GM19397 (cell line): ENCODE measurements around the gene FIG4.
"Not testable (repeated sequence)": the region's sequence is repeated elsewhere in the genome, so short reads cannot be mapped to it uniquely, and the experiment has no call there.

Experiments used
- ATAC-seq: cut with Tn5 transposase; IDR thresholded peaks from one replicate; pipeline ENCODE4 v1.9.1; 2021; ENCODE audit warnings: mild to moderate bottlenecking, moderate library complexity; ENCODE audit not compliant: unreplicated experiment

FIG4 gene

DNA sequence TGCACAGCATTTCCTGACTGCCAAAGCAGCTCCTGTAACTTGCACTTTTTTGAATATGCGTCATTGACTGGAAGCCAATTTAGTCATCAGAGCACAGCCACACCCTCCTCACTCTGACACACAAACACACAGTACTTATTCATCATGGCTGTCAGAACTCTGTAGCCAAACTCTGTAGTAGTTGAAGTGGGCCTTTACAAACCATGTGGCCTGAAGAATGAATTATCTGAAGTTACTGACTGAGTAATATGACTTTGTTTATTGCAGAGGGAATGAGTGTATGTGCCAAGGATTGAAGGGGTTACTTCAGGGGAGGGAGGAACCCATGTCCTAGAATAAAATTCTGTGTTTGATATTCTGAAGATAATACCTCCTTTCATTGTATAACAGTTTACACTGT, 102.7 kb downstream of the FIG4 start:
- ATAC-seq = no peak

DNA sequence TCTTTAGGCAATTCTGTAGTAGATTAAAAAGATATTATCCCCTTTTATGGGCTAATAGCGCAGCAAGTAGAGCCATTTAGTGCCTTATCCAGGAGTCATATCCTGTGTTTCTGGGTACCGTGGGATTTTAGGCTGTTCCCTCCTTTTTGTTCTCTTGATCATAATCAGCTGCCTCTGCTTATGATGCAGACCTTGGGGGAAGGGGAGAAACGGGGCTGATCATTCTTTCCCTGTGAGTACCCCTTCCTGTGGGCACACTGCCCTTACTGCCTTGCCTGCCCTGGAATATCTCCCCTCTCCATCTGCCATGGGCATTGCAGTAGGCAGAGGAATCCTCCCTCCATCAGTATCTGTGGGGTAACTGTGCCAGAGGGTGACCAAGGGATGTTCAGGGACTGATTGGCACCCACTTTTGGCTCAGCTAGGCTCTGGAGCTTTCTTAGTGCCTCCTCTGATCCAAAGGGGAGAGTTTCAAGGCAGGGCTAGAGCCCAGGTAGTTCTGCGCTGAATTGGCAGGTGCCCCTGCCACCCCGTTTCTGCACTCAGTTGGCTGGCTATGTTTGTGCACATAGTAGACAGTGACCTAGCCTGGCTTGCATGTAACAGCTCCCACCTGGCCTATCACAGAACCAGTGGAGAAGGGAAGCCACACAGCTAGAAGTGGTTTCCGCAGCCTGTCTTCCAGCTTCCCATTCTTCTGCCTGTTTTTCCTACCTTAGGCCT, 103.3 kb downstream of the FIG4 start:
- no peak for ATAC-seq

DNA sequence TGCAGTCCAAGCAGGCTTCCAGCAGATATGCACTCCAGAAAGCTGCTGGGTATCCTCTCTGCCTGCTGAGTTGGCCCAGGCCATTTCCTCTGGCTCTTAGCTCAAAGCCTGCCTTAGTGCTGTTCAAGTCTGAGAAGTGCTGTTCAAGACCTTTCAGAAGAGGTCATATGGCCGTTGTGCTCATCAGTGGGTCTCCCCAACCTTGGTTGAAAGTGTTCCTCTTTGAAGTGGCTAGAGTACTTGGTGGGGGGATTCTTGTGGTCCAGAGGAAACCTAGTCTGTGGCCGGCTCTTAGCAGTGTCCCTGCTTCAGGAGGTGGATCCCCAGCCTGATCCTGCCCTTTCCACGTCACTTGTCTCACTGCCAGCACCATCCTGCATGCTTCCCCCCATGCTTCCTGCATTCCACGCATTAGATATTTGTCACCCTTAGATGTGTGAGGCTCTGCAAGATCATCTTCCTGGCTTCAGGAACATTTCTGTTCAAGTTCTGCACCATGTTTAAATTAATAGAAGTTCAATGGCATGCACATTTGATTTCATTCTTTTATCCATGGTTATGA, 105.0 kb downstream of the FIG4 start:
- ATAC-seq = no peak

DNA sequence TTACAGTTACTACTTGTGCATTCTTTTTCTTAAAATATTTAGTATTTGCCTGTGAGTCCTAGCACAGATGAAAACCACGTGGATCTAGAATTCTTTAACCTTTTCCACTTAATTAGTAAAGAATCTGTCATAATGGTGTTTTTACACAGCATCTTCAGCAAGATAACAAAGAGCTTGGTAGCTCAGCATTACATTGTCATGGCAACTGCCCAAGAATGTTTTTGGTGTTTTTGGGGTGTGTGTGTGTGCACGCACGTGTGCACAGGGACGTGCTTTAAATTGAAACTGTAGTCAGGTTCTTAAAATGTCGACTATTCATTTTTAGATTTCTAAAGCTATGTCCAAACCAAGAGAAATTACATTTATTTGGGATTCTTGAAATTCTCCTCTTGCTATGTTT, 108.0 kb downstream of the FIG4 start:
- no peak for ATAC-seq

DNA sequence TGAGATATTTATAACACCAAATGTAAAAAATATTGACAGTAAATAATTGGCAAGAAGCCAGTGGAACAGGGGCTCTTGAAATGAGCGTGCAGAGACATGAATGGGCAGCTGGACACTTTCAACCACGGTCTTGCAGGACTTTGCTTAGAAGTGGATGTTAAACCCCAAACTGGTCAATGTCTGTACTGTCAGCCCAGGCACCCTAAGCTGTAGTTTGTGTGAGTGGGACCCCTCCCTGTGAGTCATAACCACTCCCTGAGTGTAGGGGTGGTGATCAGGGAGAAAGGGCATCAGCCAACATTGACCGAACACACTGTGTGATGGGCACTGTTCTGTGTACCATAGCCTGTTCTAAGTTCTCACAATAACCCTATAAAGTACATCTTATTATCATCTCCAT, 108.6 kb downstream of the FIG4 start:
- no peak for ATAC-seq

DNA sequence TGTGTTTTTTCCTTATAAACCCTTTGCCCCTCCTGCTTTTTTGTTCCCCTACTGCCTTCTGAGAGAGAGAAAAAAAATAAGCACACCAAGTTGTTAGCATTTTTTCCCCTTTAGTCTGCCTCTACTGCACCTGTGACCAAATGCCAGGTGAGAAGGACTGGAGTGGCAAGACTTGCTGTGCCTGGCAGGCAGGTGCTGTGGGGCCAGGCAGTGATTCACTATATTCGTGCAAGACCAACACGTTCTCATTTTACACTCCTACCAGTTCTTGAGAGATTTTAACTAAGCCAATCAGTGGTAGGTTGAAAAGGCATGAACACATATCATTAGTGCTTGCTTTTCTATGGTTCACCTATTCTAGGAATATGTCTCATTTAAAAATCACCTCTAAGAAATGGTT, 109.7 kb downstream of the FIG4 start:
- no peak for ATAC-seq

DNA sequence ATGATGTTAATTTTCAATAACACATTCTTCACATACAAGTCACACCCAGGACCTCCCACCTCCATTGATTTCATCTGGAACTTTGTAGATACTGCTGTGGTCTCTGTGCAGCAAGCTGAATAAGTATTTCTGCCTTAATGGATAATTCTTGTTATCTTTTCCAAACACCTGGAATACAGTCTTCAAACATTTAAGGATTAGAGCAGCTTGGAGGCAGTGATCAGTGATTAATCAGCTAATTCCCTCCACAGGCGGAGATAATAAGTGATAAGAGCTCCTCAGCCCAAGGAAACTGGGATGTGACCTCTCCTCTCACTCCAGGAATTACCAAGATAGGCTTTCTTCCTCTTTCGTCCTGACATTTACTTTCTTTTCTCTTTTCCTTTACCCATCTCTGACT, 110.7 kb downstream of the FIG4 start:
- no peak for ATAC-seq

DNA sequence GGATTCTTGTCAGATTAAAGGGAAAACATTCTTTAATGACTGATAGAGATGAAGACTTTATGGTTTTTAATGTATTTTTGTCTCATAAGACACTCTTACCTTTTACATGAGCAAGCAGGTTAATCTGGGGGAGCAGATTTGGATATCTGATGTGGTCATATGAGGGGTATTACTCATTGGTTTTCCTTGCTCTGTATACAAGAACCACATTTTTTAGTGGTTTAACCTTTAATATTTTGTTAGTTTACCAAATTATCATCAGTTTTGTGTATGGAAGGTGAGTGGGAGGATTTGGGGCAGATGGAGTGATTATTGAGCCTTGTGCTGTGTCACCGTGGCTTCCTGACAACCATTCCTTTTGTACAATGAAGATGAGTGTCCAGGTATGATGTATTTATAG, 112.9 kb downstream of the FIG4 start:
- ATAC-seq = no peak

DNA sequence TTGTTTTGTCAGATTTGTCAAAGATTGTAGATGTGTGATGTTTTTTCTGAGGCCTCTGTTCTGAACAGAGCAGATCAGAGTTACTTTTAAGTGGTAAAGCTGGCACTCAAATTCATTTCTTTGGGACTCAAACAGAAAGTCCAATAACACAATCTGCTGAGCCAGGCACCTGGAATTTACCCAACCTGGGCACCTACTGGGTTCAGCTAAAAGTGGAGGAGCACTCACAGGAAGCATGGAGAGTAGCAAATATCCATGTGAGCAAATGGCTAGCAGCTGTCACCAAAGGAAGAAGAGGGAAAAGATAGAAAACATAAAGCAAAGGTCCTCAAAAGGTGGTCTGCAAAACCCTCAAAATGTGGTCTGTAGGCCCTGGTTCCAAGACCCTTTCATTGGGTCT, 116.8 kb downstream of the FIG4 start:
- no peak for ATAC-seq

DNA sequence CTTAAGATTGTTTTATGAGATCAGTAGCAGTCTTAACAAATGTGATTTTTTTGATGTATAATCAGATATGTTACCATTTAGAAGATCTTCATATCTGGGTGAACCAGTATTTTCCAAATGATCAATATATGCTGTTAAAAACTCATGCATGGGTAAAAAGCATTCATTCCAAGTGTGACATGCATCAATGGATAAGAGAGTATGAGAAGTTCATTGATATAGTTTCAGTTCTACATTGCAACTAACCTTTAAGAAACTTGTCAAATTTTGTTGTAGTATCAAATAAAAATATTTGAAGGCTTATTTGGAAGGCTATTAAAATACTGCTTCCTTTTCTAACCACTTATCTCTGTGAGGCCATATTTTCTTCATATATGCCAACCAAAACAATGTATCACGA, 117.7 kb downstream of the FIG4 start:
- no peak for ATAC-seq

DNA sequence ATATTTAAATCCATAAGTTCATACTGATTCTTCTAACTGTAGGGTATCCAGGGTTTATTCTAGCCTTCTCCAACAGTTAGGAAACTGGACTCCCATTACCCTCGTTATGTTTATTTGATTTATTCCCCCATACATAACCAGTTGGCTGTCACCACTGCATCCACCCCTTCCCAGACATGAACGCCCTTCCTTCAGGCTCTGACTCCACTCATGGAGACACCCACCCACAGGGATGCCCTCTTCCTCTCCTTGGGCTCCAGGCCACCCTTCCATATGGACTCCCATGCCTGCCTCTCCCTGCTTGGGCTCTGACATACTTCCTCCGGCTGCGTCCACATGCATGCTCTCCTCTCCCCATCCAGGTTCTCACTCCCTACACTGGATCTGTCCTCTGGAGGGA, 124.0 kb downstream of the FIG4 start:
- no peak for ATAC-seq

DNA sequence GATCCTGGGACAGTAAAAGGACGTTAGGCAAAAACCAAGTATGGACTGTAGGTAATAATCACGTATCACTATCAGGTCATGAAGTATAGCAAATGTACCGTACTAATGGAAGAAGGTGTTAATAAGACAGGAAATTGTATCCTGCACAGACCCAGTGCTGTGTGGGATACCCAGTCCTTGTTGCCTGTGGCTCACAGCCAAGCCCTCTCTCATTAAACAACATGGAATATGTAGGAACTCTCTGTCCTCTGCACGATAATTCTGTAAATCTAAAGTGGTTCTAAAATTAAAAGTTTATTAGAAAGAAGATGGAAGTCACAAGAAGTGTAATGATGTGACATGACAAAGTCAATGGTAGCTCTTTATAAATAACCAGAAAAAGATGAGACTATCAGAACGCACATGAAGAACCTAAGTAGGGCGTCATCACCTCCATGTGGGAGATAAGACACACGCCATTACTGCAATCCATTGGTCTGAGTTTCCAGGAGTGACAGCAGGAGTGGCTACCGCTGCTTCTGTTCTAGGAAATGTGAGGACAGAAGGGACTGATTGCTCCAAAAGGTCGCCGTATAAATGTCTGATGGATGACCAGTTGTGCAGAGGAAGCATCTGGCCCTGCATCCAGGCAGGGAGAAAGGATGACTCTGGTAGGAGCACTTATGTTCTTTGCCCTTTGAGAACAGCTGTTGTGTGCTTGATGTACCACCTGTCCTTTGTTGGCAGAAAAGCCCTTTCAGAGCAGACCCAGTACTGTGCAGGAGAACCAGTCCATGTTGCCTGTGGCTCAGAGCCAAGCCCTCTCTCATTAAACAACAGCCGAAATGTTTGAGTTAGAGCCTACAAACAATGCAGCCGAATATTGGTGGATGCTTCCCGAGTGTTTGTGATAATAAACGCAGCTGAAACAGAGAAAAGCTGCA, 125.6 kb downstream of the FIG4 start:
- ATAC-seq = no peak

DNA sequence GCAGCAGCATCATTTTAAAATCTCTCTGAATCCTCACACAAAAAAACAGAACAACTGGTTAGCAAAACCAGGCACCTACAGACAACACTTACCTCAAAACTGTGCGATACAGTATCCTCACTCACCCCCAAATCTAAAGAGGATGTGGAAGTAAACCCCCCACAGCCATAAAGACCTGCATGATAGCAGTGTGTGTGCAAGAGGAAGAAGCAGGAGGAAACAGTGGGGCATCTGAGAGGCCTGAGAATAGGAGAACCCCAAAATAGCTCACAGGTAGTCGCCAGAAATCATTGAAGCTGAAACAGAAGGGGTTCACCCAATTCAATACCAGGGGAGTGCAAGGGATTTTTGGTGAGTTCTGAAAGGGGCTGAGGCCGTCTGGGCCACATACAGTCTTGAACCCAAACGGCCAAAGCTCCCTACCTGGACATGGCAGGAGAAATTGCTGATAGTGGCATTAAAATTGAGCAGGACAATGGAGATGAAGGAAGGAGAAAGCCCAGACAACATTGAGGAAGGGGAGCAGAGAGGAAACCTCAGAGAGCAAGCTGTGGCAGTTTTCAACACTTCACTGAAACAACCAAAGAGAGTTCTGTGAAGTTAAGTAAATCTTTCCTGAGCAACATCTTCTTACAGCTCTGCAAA, 129.7 kb downstream of the FIG4 start:
- ATAC-seq = no peak

DNA sequence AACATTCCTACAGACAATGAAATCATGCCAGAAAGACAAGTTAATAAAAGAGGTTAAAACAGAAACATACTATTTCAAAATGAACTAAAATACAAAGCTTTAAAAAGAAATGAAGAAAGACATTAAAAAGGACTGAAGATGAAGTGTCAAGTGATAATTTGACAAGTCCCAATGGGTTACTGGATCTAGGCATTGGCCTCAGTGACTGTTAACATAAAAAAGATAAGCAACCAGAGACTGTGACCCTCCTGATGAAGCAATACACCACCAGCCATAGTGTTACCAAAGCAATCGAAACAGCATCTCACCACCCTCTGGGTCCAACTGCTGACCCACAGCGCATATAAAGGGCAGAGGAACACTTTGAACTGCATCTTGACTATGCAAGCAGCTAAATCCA, 130.3 kb downstream of the FIG4 start:
- ATAC-seq = no peak

DNA sequence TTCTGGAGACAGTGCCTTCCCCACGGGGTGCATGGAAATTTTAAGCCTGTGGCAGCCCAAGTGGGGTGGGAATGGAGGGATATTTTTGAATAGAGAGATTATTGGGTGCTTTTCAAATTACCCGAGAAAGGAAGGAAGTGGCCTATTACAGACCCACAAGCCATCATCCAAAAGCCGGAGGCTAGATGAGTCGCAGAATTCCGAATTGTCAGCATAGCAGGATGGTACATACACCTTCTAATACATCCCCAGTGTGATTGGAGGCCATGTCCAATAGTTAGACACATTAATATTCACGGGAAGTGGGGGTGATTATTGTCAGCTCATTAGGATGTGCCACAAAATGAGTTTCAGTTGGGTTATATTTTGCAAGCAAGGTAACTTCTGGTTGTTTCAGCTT, 133.0 kb downstream of the FIG4 start:
- no peak for ATAC-seq

DNA sequence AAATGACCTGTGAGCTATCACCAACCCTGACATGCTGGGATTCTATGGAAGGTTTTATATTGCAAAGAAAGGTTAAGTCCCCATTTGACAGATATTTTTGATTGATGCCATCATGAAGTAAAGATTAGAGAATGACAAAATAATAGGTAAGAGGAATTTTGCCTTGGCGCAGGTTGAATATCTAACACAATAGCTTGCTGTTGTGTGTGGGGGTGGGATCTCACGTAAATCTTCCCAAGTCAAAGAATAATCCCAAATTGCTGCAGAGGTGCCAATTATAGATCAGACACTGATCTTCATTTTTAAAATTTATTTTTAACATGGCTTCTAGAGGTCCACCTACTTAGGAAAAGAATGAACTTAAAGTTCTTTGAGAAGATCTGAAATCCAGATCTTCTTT, 135.5 kb downstream of the FIG4 start:
- no peak for ATAC-seq

DNA sequence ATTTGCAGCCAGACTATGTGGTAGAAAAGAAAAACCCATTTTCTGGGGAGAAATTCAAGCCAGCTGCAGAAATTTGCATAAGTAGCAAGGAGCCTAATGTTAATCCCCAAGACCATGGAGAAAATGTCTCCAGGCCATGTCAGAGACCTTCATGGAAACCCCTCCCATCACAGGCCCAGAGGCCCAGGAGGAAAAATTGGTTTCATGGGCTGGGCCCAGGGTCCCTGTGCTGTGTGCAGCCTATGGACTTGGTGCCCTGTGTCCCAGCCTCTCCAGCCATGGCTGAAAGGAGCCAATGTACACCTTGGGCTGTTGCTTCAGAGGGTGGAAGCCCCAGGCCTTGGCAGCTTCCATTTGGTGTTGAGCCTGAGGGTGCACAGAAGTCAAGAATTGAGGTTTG, 140.3 kb downstream of the FIG4 start:
- not testable (repeated sequence) for ATAC-seq

DNA sequence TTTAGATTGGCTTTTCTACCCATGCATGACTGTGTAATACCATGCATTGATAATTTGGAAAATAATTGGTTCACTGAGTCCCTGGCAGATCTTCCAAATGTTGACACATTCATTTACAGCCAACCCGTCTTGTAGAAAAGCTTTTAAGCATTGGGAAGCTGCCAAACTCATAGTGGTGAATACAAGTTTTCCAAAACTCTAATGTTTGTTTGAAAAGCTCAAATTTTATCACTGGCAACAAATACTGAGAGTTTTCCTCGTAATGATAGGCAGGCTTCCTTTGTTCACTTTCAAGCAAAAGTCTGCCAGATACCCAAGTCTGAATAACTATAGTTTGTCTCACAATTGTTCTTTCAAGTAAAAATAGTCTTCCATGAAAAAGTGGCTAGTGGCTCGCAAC, 143.0 kb downstream of the FIG4 start:
- ATAC-seq = no peak

DNA sequence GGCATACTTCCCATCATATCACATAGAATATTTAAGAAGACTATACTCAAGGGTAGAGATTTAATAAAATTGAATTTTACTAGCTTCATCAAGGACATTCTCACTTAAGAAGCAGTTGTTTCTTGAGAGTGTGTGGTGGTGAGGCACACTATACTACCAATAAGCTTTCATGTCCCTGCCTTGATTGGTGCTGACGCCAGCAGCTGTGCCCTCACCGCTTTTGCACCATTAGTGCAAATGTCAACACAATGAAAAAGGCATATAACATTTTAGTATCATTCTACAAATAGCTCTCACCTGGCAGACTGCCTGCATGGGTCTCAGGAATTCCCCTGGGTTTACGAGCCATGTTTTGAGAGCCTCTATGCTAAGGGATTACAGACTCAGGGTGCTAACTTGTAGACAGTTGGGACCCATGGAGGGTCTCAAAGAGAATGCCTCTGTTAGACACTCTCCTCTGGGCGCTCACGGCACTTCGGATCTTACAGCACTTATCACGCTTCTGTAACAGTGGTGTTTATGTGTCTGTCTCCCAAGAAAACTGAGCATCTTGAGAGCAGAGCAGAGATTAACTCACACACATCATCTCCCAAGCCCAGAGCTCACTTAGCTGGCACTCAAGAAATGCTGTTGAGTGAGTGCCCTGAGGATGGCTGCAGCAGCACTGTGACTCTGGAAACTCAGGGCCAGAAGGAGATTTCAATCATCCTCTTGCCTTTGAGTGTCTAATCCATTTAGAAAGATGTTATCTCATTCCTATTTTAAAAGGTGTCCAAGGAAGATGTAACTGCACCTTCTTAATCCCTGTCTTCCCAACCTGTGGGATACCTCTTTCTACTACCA, 143.7 kb downstream of the FIG4 start:
- ATAC-seq = no peak

DNA sequence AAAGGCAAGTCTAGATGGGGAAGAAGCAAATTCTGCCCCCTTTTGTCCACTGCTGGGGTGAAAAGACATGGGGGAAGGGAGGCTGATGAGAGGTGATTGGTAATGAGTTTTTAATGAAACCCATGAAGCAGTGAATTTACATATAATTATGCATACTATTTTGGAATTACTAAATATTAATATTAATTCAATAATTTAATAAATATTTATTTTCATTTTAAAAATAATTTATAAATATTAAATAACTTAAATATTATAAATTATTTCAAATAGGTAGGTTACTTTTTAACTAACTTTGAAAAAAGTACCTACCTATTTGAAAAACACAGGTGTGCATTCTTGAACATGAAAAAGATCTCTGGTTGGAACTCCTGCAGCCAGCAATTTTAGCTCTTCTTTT, 148.9 kb downstream of the FIG4 start:
- no peak for ATAC-seq

DNA sequence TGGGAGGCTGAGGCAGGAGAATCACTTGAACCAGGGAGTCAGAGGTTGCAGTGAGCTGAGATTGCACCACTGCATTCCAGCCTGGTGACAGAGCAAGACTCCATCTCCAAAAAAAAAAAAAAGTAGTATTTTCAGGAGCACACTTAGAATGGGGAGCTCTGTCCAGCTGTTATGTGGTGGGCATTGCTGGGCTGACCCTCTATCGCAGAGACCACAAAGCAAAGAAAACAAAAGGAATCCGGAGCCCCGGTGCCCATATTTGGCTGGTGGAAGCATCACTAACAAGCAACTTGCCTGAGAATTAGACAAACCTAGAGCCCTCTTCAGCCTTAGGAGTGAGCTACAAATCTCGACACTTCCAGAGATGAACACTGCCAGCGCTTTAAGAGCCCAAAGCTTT, 149.7 kb downstream of the FIG4 start:
- no peak for ATAC-seq
